Glutamatergic neuron (in vitro differentiated cells): ENCODE measurements around the gene FARS2. TPM values are rescaled to one million over a fixed set of nuclear protein-coding genes. Genes with fewer than 3 reads are reported as not detected.

Experiments used
- DNase-seq: peaks from one replicate; pipeline ENCODE4 v3.0.0; 2022
- H3K27ac Mint-ChIP-seq: one replicate; pipeline ENCODE4 v1.8.0; 2020; ENCODE audit warnings: mild to moderate bottlenecking, mixed read lengths, inconsistent platforms; ENCODE audit not compliant: unreplicated experiment
- H3K27me3 Mint-ChIP-seq: one replicate; pipeline ENCODE4 v1.8.0; 2020; ENCODE audit warnings: mild to moderate bottlenecking, moderate library complexity, mixed read lengths, inconsistent platforms; ENCODE audit not compliant: unreplicated experiment
- H3K36me3 Mint-ChIP-seq: one replicate; pipeline ENCODE4 v1.8.0; 2020; ENCODE audit warnings: mild to moderate bottlenecking, mixed read lengths, inconsistent platforms; ENCODE audit not compliant: unreplicated experiment
- H3K4me1 Mint-ChIP-seq: one replicate; pipeline ENCODE4 v1.8.0; 2020; ENCODE audit warnings: mild to moderate bottlenecking, low read depth, mixed read lengths, inconsistent platforms; ENCODE audit not compliant: unreplicated experiment
- H3K4me3 Mint-ChIP-seq: one replicate; pipeline ENCODE4 v1.8.0; 2020; ENCODE audit warnings: mild to moderate bottlenecking, mixed read lengths, inconsistent platforms; ENCODE audit not compliant: unreplicated experiment
- H3K9me3 Mint-ChIP-seq: one replicate; pipeline ENCODE4 v1.8.0; 2020; ENCODE audit warnings: mild to moderate bottlenecking, moderate library complexity, mixed read lengths, inconsistent platforms; ENCODE audit not compliant: unreplicated experiment
- total RNA-seq: library from RNA; stranded (reverse); fragmentation: NEBNext Ultra II Directional; extraction: Animal tissue kit (Norgen Biotek cat#: 25700); gene quantifications from one replicate; pipeline ENCODE4 v1.2.1, GENCODE V29; 2021; ENCODE audit not compliant: unreplicated experiment
- TF ChIP-seq, protein P1 (sequence below): fragments of 200-600 bp; sonication (generic); IDR thresholded peaks from one replicate; pipeline ENCODE4 v1.5.0; 2021; ENCODE audit not compliant: partially characterized antibody, unreplicated experiment

Gene FARS2
- total RNA-seq, 1 donor from 2014 or later, result 14.2 TPM

DNA sequence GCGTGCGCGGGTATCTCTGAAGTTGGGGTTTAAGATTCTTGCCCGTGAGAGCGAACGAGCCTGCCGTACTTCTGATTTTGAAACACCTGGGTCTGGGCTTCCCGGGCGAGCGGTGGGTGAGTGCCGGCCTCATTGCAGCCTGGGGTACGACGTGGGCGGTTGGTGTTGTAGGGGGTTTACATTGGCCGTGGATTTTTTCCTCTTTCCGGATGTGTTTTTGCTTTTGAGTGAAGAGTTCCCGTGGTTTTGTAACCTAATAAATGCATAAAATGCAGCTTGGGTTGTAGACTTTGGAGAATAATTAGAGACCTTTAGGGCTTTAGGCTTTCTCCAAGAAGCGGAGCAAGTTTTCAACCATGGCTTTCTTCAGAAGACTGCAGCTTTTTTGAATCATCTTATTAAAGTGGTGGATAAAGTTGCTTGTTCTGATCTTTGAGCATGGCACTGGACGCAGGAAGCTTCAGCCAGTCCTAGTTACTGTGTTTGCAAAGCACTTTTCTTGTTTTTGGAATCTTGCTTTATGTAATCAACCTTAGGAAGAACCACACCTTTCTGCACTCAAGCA, 314 bp downstream of the FARS2 start:
- TF ChIP-seq, protein P1, sequence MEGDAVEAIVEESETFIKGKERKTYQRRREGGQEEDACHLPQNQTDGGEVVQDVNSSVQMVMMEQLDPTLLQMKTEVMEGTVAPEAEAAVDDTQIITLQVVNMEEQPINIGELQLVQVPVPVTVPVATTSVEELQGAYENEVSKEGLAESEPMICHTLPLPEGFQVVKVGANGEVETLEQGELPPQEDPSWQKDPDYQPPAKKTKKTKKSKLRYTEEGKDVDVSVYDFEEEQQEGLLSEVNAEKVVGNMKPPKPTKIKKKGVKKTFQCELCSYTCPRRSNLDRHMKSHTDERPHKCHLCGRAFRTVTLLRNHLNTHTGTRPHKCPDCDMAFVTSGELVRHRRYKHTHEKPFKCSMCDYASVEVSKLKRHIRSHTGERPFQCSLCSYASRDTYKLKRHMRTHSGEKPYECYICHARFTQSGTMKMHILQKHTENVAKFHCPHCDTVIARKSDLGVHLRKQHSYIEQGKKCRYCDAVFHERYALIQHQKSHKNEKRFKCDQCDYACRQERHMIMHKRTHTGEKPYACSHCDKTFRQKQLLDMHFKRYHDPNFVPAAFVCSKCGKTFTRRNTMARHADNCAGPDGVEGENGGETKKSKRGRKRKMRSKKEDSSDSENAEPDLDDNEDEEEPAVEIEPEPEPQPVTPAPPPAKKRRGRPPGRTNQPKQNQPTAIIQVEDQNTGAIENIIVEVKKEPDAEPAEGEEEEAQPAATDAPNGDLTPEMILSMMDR, result no peak
- H3K4me3 Mint-ChIP-seq, result peak overlapping the region; percentile 96
- peaks cover 6% of the 10 kb centered on the region for H3K36me3 Mint-ChIP-seq
- H3K27ac Mint-ChIP-seq, result peak overlapping the region; percentile 98
- peaks cover 4% of the 10 kb centered on the region for H3K27me3 Mint-ChIP-seq
- no peak for DNase-seq
- H3K4me1 Mint-ChIP-seq, result peaks cover 4% of the 10 kb centered on the region
- peaks cover 12% of the 10 kb centered on the region for H3K9me3 Mint-ChIP-seq

DNA sequence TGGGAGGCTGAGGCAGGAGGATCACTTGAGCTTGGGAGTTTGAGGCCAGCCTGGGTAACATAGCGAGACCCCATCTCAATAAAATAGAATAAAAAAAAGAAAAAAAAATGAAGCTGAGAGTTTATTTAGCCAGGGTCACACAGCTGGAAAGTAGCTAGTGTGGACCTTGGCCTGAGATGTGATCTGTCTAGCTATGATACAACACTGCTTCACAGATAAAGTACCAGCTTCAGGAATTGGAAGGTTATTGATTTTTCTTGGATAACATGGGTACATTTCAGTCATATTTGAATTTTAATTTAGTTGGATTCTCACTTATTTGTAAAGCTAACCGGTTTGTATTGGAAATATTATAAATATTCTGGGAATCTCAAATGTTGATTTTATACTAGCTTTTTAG, 5.1 kb downstream of the FARS2 start:
- DNase-seq, result no peak
- Mint-ChIP-seq H3K4me3 (no peak overlapping the region), H3K4me1 (peaks cover 7% of the 10 kb centered on the region), H3K27ac (no peak overlapping the region), H3K36me3 (no peaks in the 10 kb centered on the region), H3K9me3 (peaks cover under 1% of the 10 kb centered on the region), H3K27me3 (peaks cover 2% of the 10 kb centered on the region)
- TF ChIP-seq, protein P1, result no peak

DNA sequence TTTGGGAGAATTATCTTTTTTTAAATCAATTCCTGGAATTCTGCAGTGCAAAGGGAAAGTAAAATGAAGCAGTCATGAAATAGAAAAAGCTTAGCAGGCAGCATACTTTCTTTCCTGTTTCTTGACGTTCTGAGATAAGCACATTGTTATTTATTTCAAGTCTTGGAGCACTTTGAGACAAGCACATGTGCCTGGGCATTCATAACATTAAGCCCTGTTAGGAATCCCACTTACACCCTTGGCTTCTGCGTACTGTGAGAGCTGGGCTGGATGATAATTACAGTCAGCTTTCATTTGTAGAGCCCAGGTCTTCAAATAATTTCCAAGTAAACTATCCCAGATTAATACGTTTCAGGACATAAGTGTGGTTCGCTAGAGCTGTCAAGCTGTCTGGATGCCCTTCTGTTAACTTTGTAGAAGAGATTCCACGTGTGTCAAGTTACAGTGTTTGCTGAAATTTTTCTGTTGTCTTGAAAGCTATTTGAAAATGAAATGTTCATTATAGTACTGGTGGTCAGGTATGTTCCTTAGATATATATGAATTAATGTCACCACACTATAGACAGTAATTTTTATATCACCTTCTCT, 8.9 kb downstream of the FARS2 start:
- Mint-ChIP-seq H3K4me1 (peaks cover 18% of the 10 kb centered on the region), H3K36me3 (no peaks in the 10 kb centered on the region), H3K27ac (no peak overlapping the region), H3K9me3 (no peaks in the 10 kb centered on the region), H3K27me3 (no peaks in the 10 kb centered on the region), H3K4me3 (no peak overlapping the region)
- no peak for DNase-seq
- TF ChIP-seq, protein P1, result no peak

DNA sequence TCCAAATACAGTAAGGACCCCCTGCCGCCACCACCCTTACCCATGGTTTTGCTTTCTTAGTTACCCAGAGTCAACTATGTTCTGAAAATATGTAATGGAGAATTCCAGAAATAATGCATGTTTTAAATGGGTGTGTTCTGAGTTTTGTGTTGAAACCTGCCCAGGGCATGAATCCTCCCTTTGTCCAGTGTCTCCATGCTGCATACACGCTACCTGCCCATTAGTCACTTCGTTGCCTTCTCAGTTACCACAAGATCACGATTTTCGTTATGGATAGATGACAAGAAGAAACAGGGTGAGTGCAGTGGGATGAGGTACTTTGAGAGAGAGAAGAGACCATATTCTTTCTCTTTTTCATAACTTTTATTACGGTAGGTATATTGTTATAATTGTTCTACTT, 10.6 kb downstream of the FARS2 start:
- no peak for DNase-seq
- Mint-ChIP-seq H3K4me1 (peaks cover 21% of the 10 kb centered on the region), H3K9me3 (no peaks in the 10 kb centered on the region), H3K27me3 (no peaks in the 10 kb centered on the region), H3K4me3 (no peak overlapping the region), H3K27ac (no peak overlapping the region), H3K36me3 (no peaks in the 10 kb centered on the region)
- TF ChIP-seq, protein P1, result no peak

DNA sequence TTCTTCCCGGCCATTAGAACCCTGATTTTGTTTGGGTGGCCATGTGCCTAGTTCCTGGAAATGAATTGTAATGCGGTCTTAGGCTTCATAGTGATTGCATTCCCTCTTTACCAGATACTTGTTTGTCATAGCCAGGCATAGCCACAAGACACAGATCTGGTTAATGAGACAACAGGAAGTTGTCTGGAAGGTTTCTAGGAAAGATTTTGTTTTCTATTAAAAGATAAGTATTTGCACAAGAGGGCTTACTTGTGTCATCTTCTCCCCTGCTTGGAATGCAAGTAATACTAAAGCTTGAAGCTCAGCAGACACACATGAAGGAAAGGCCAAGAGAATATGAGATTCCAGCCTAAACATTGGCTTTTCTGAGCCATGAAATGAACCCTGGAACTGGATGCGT, 12.9 kb downstream of the FARS2 start:
- H3K4me1 Mint-ChIP-seq, result peaks cover 33% of the 10 kb centered on the region
- no peak overlapping the region for H3K27ac Mint-ChIP-seq
- H3K4me3 Mint-ChIP-seq, result no peak overlapping the region
- no peaks in the 10 kb centered on the region for H3K36me3 Mint-ChIP-seq
- no peak for DNase-seq
- H3K9me3 Mint-ChIP-seq, result no peaks in the 10 kb centered on the region
- H3K27me3 Mint-ChIP-seq, result no peaks in the 10 kb centered on the region
- TF ChIP-seq, protein P1, result no peak
